Measurements from ENCODE around the gene SHB. TPM values are rescaled to one million over a fixed set of nuclear protein-coding genes. Genes with fewer than 3 reads are reported as not detected.

Gene SHB
- total RNA-seq, 2 donors from 2014 or later: 28.1 to 38.1 TPM

DNA sequence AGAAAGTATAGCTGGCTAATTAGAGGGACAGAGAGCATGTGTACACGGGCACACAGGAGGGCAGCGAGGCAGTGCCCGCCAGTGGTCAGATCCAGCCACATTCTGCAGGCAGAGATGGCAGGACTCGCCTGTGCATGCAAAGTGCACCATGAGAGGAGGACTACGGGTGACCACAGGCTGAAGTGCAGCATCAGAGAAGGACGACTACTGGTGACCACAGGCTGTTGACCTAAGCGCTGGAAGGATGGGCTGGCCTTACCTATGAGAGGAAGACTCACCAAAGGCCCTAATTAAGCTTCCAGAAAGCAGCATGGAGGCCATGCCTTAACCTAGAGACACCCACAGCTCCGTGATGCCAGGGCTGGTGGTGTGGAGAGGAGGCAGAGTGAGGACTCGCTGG lies 110.9 kb downstream of the SHB start:
- H3K27me3 Mint-ChIP-seq (ENCODE audit: insufficient read depth): no peaks in the 10 kb centered on the region
- H3K4me3 ChIP-seq (ENCODE audit: low read length): no peak overlapping the region
- no peaks in the 10 kb centered on the region for H3K9me3 Mint-ChIP-seq
- peaks cover 78% of the 10 kb centered on the region for H3K36me3 ChIP-seq (ENCODE audit: control insufficient read depth, insufficient read depth, low read length)
- no peak overlapping the region for H3K9ac ChIP-seq (ENCODE audit: extremely low read depth, low read length, poor library complexity, severe bottlenecking)
- no peak for DNase-seq
- no peaks in the 10 kb centered on the region for H3K9me3 ChIP-seq (ENCODE audit: control insufficient read depth, low read length)
- TF ChIP-seq, protein P1, sequence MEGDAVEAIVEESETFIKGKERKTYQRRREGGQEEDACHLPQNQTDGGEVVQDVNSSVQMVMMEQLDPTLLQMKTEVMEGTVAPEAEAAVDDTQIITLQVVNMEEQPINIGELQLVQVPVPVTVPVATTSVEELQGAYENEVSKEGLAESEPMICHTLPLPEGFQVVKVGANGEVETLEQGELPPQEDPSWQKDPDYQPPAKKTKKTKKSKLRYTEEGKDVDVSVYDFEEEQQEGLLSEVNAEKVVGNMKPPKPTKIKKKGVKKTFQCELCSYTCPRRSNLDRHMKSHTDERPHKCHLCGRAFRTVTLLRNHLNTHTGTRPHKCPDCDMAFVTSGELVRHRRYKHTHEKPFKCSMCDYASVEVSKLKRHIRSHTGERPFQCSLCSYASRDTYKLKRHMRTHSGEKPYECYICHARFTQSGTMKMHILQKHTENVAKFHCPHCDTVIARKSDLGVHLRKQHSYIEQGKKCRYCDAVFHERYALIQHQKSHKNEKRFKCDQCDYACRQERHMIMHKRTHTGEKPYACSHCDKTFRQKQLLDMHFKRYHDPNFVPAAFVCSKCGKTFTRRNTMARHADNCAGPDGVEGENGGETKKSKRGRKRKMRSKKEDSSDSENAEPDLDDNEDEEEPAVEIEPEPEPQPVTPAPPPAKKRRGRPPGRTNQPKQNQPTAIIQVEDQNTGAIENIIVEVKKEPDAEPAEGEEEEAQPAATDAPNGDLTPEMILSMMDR (conservative IDR thresholded peaks at IDR 0.05): no peak
- no peaks in the 10 kb centered on the region for H3K4me1 Mint-ChIP-seq
- H3K27me3 ChIP-seq (ENCODE audit: control insufficient read depth, insufficient read depth, low read length, poor library complexity, severe bottlenecking): no peaks in the 10 kb centered on the region
- no peak overlapping the region for H3K27ac ChIP-seq (ENCODE audit: low read depth, low read length)
- peaks cover 52% of the 10 kb centered on the region for H3K36me3 Mint-ChIP-seq (ENCODE audit: low read depth)
- H3K27ac Mint-ChIP-seq: peak overlapping the region; percentile 55
- no peaks in the 10 kb centered on the region for H3K4me1 ChIP-seq (ENCODE audit: control insufficient read depth, insufficient read depth, low read length)
- no peak overlapping the region for H3K4me3 Mint-ChIP-seq
- WGBS, 2 experiments (ENCODE audit: insufficient coverage in 1 of 2, insufficient read length in 1 of 2): 95 to 96% methylated on average over 7 to 9 of the region's 9 CpGs

DNA sequence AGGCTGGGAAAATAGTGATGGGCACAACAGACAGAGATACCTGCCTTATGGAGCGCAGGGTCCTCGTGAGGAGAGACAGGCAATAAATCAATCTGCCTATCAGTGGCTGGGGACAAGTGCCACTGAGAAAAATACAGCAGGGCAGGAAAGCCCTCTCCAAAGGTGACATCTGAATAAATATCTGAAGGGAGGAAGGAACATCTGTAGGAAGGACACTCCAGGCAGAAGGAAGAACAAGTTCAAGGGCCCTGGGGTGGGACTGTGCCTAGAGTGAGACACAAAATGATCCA lies 111.4 kb downstream of the SHB start:
- H3K4me1 ChIP-seq (ENCODE audit: control insufficient read depth, insufficient read depth, low read length): no peaks in the 10 kb centered on the region
- H3K9me3 ChIP-seq (ENCODE audit: control insufficient read depth, low read length): no peaks in the 10 kb centered on the region
- Mint-ChIP-seq H3K4me3 (no peak overlapping the region), H3K27ac (peak overlapping the region; percentile 55), H3K9me3 (no peaks in the 10 kb centered on the region), H3K36me3 (ENCODE audit: low read depth) (peaks cover 52% of the 10 kb centered on the region), H3K27me3 (ENCODE audit: insufficient read depth) (no peaks in the 10 kb centered on the region), H3K4me1 (no peaks in the 10 kb centered on the region)
- H3K27ac ChIP-seq (ENCODE audit: low read depth, low read length): no peak overlapping the region
- TF ChIP-seq, protein P1 (conservative IDR thresholded peaks at IDR 0.05): no peak
- no peak overlapping the region for H3K9ac ChIP-seq (ENCODE audit: extremely low read depth, low read length, poor library complexity, severe bottlenecking)
- no peak for DNase-seq
- peaks cover 78% of the 10 kb centered on the region for H3K36me3 ChIP-seq (ENCODE audit: control insufficient read depth, insufficient read depth, low read length)
- no peaks in the 10 kb centered on the region for H3K27me3 ChIP-seq (ENCODE audit: control insufficient read depth, insufficient read depth, low read length, poor library complexity, severe bottlenecking)
- H3K4me3 ChIP-seq (ENCODE audit: low read length): no peak overlapping the region
- WGBS, 2 experiments (ENCODE audit: insufficient coverage in 1 of 2, insufficient read length in 1 of 2): 95 to 96% methylated on average over 2 of the region's 2 CpGs

- 90 to 91% methylated on average over 8 to 16 of the region's 16 CpGs for WGBS, 2 experiments (ENCODE audit: insufficient coverage in 1 of 2, insufficient read length in 1 of 2)
- Histone ChIP-seq H3K4me1 (ENCODE audit: control insufficient read depth, insufficient read depth, low read length) (no peaks in the 10 kb centered on the region), H3K9me3 (ENCODE audit: control insufficient read depth, low read length) (no peaks in the 10 kb centered on the region), H3K27me3 (ENCODE audit: control insufficient read depth, insufficient read depth, low read length, poor library complexity, severe bottlenecking) (no peaks in the 10 kb centered on the region), H3K4me3 (ENCODE audit: low read length) (no peak overlapping the region), H3K36me3 (ENCODE audit: control insufficient read depth, insufficient read depth, low read length) (peaks cover 78% of the 10 kb centered on the region), H3K27ac (ENCODE audit: low read depth, low read length) (no peak overlapping the region), H3K9ac (ENCODE audit: extremely low read depth, low read length, poor library complexity, severe bottlenecking) (no peak overlapping the region)
- Mint-ChIP-seq H3K4me1 (no peaks in the 10 kb centered on the region), H3K9me3 (no peaks in the 10 kb centered on the region), H3K27ac (no peak overlapping the region), H3K36me3 (ENCODE audit: low read depth) (peaks cover 56% of the 10 kb centered on the region), H3K27me3 (ENCODE audit: insufficient read depth) (no peaks in the 10 kb centered on the region), H3K4me3 (no peak overlapping the region)
- TF ChIP-seq, protein P1 (conservative IDR thresholded peaks at IDR 0.05): no peak
- DNase-seq: no peak
Measured at GRCh38 chr9:37956904-37957663, 111.9 kb downstream of the SHB start.

All from endodermal cell (in vitro differentiated cells).